Thoracic aorta (tissue), 2 donors: ENCODE measurements around the gene EEPD1. TPM values are rescaled to one million over a fixed set of nuclear protein-coding genes. Genes with fewer than 3 reads are reported as not detected.

Experiments used
- ATAC-seq: fragments of 150-250 bp; one replicate; pipeline ENCODE4 v1.8.0; 2017; ENCODE audit warnings: low read depth; ENCODE audit not compliant: insufficient number of reproducible peaks, low FRiP score
- DNase-seq: peaks from one replicate; pipeline ENCODE4 v3.0.0-alpha.2; 2020; ENCODE audit warnings: low spot score
- H3K27ac ChIP-seq, 2 donors: fragments of 200-600 bp; sonication (generic); 1 replicate in 1 of 2; 2 replicates in 1 of 2; pipeline ENCODE4 v1.5.1; 2016; ENCODE audit warnings: mild to moderate bottlenecking in 2 of 2, moderate library complexity in 2 of 2
- H3K27me3 ChIP-seq: fragments of 200-600 bp; sonication (generic); replicated peaks from 2 replicates; pipeline ENCODE4 v1.6.0; 2016; ENCODE audit warnings: mild to moderate bottlenecking; ENCODE audit not compliant: insufficient read depth
- H3K36me3 ChIP-seq: fragments of 200-600 bp; sonication (generic); one replicate; pipeline ENCODE4 v1.5.1; 2016
- H3K4me1 ChIP-seq, 2 donors: fragments of 200-600 bp; sonication (generic); 1 replicate in 1 of 2; 2 replicates in 1 of 2; pipeline versions ENCODE4 v1.5.1 to v1.6.0; 2016; ENCODE audit warnings: low read depth in 2 of 2, mild to moderate bottlenecking in 1 of 2; ENCODE audit not compliant: control insufficient read depth in 1 of 2
- H3K4me3 ChIP-seq: fragments of 200-600 bp; sonication (generic); 2 replicates; pipeline ENCODE4 v1.5.1; 2016; ENCODE audit warnings: mild to moderate bottlenecking
- H3K9me3 ChIP-seq: fragments of 200-600 bp; sonication (generic); 2 replicates; pipeline ENCODE4 v1.5.1; 2016
- total RNA-seq, 2 donors: library from RNA; depleted of rRNA; stranded (reverse); fragments of >200 nt; gene quantifications; one replicate each; pipeline versions ENCODE4 v1.1.0 to v1.2.3, GENCODE V29; 2016
- TF ChIP-seq, protein P1 (sequence below): fragments of 200-600 bp; sonication (generic); IDR thresholded peaks from one replicate; pipeline ENCODE4 v1.5.1; 2019; ENCODE audit warnings: antibody characterized with exemption

Gene EEPD1
- total RNA-seq, 2 donors from 2014 or later: 14.6 to 17.4 TPM

DNA sequence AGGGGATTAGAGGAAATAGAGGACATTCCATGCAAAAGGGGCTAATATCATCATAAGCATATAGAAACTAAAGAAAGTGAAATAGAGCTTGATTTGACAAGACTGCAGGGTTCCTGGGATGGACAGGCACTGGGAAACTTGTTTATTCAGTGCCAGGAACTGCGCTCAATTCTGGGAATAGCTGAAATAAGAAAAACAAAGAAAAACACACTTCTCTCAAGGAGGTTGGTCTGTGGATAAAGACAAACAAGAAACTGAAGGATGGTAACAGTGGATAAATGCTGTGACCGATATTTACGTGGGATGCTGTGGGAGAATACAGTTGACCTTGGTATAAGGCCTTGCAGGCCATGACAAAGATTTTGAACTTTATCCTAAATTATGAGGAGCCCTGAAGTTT lies 195.7 kb downstream of the EEPD1 start:
- no peak for DNase-seq
- TF ChIP-seq, protein P1, sequence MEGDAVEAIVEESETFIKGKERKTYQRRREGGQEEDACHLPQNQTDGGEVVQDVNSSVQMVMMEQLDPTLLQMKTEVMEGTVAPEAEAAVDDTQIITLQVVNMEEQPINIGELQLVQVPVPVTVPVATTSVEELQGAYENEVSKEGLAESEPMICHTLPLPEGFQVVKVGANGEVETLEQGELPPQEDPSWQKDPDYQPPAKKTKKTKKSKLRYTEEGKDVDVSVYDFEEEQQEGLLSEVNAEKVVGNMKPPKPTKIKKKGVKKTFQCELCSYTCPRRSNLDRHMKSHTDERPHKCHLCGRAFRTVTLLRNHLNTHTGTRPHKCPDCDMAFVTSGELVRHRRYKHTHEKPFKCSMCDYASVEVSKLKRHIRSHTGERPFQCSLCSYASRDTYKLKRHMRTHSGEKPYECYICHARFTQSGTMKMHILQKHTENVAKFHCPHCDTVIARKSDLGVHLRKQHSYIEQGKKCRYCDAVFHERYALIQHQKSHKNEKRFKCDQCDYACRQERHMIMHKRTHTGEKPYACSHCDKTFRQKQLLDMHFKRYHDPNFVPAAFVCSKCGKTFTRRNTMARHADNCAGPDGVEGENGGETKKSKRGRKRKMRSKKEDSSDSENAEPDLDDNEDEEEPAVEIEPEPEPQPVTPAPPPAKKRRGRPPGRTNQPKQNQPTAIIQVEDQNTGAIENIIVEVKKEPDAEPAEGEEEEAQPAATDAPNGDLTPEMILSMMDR: no peak
- Histone ChIP-seq H3K27ac (no peak overlapping the region), H3K36me3 (no peaks in the 10 kb centered on the region), H3K9me3 (no peaks in the 10 kb centered on the region), H3K27me3 (no peaks in the 10 kb centered on the region), H3K4me1 (peaks cover 0 to 4% of the 10 kb centered on the region in 2 donors), H3K4me3 (no peak overlapping the region)
- no peak for ATAC-seq

DNA sequence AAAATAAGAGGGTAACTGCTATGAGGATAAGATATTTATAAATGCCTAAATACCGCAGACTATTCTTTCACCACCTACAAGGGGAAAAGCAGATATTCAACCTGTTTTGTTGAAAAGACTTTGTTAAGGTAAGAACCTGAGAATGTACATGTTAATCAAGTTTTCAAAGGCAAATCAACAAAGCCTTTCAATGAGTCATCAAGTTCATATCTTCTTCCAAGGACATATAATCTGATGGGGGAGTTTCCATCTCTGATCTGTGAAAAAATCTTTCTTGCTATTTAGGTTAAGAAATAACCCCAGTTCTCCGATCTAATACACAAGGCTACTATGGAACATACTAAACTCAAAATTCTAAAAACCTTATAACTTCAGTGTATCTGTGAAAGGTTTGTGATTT lies 196.6 kb downstream of the EEPD1 start:
- Histone ChIP-seq H3K27ac (no peak overlapping the region), H3K4me3 (no peak overlapping the region), H3K27me3 (no peaks in the 10 kb centered on the region), H3K4me1 (peaks cover 0 to 4% of the 10 kb centered on the region in 2 donors), H3K36me3 (no peaks in the 10 kb centered on the region), H3K9me3 (no peaks in the 10 kb centered on the region)
- no peak for ATAC-seq
- TF ChIP-seq, protein P1: no peak
- no peak for DNase-seq

Other genes starting within 250 kb of the EEPD1 start
- 1 to 10 TPM; 2.2 to 2.4 TPM for gene ANLN, start 236.6 kb downstream of the EEPD1 start, total RNA-seq